ENCODE measurements around the gene ZNF648. TPM values are rescaled to one million over a fixed set of nuclear protein-coding genes. Genes with fewer than 3 reads are reported as not detected.
"Not testable (repeated sequence)": the region's sequence is repeated elsewhere in the genome, so short reads cannot be mapped to it uniquely, and the experiment has no call there.

The ZNF648 gene
- total RNA-seq, 1 donor from 2014 or later = not detected

GRCh38 chr1:182015360-182015759, 46.2 kb downstream of the ZNF648 start:
- no peaks in the 10 kb centered on the region for H3K36me3 Mint-ChIP-seq (ENCODE audit: low read depth)
- no peak overlapping the region for H3K4me3 Mint-ChIP-seq
- no peak for DNase-seq
- no peaks in the 10 kb centered on the region for H3K4me1 Mint-ChIP-seq
- POLR2A ChIA-PET = no interaction called here
- intact Hi-C loops (cut with micrococcal nuclease) = no loop called here
- H3K27me3 Mint-ChIP-seq = peaks cover 4% of the 10 kb centered on the region
- CTCF ChIA-PET = no interaction called here
- no peak overlapping the region for H3K27ac Mint-ChIP-seq
- TF ChIP-seq CTCF (IDR thresholded peaks at IDR 0.05) = no peak
- H3K9me3 Mint-ChIP-seq = peaks cover 18% of the 10 kb centered on the region
- no peak for ATAC-seq (ENCODE audit: low read depth)

DNA sequence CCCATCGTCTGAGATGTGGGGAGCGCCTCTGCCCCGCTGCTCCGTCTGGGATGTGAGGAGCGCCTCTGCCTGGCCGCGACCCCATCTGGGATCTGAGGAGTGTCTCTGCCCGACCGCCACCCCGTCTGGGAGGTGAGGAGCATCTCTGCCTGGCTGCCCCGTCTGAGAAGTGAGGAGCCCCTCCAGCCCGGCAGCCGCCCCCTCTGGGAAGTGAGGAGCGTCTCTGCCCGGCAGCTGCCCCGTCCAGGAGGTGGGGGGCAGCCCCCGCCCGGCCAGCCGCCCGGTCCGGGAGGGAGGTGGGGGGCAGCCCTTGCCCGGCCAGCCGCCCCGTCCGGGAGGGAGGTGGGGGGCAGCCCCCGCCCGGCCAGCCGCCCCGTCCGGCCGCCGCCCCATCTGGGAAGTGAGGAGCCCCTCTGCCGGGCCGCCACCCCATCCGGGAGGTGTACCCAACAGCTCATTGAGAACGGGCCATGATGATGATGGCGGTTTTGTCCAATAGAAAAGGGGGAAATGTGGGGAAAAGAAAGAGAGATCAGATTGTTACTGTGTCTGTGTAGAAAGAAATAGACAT, 50.6 kb downstream of the ZNF648 start:
- intact Hi-C loops (cut with micrococcal nuclease); H3K36me3 Mint-ChIP-seq (ENCODE audit: low read depth); ATAC-seq (ENCODE audit: low read depth); H3K4me1 Mint-ChIP-seq; POLR2A ChIA-PET; DNase-seq; H3K27ac Mint-ChIP-seq; CTCF ChIA-PET; H3K4me3 Mint-ChIP-seq; H3K27me3 Mint-ChIP-seq: not testable (repeated sequence)
- H3K9me3 Mint-ChIP-seq = peaks cover 35% of the 10 kb centered on the region

DNA sequence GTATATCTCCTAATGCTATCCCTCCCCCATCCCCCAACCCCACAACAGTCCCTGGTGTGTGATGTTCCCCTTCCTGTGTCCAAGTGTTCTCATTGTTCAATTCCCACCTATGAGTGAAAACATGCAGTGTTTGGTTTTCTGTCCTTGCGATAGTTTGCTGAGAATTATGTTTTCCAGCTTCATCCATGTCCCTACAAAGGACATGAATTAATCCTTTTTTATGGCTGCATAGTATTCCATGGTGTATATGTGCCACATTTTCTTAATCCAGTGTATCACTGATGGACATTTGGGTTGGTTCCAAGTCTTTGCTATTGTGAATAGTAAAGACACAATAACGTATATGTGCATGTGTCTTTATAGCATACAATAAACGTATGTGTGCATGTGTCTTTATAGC, 56.1 kb downstream of the ZNF648 start:
- POLR2A ChIA-PET; H3K36me3 Mint-ChIP-seq (ENCODE audit: low read depth); H3K27ac Mint-ChIP-seq; H3K4me3 Mint-ChIP-seq; H3K4me1 Mint-ChIP-seq; intact Hi-C loops (cut with micrococcal nuclease); ATAC-seq (ENCODE audit: low read depth); DNase-seq; H3K27me3 Mint-ChIP-seq: not testable (repeated sequence)
- H3K9me3 Mint-ChIP-seq = peaks cover 20% of the 10 kb centered on the region
- CTCF ChIA-PET = interaction anchor here (1.2 kb wide), 2 partner anchors 26 to 49 kb away, joined by 3 read pairs; no protein-coding TSS in a partner anchor

GRCh38 chr1:182004601-182005000, 56.9 kb downstream of the ZNF648 start:
- no peak for DNase-seq
- H3K27me3 Mint-ChIP-seq = peaks cover 8% of the 10 kb centered on the region
- ATAC-seq (ENCODE audit: low read depth) = no peak
- intact Hi-C loops (cut with micrococcal nuclease) = no loop called here
- H3K4me3 Mint-ChIP-seq = no peak overlapping the region
- no peak for TF ChIP-seq CTCF (IDR thresholded peaks at IDR 0.05)
- no peaks in the 10 kb centered on the region for H3K36me3 Mint-ChIP-seq (ENCODE audit: low read depth)
- ChIA-PET POLR2A (no interaction called here), CTCF (no interaction called here)
- peaks cover 14% of the 10 kb centered on the region for H3K9me3 Mint-ChIP-seq
- no peaks in the 10 kb centered on the region for H3K4me1 Mint-ChIP-seq
- H3K27ac Mint-ChIP-seq = no peak overlapping the region

Data from activated B cell treated with CpG ODN at 0.5 μM for 24 hours (primary cell).